A549 (cell line): Measurements from ENCODE around the gene MEGF6. TPM values are rescaled to one million over a fixed set of nuclear protein-coding genes. Genes with fewer than 3 reads are reported as not detected.
A peak's percentile ranks its signal among the peaks of the same experiment; 100 is the strongest.

Experiments used
- ATAC-seq, 2 experiments: fragments of 200-7000 bp in 1 of 2; fragments of >200 bp in 1 of 2; cut with Nextera tagmentation in 1 of 2; cut with Tn5 transposase in 1 of 2; 3 replicates each; pipeline versions ENCODE4 v1.8.0 to v1.9.1; 2018 to 2020; ENCODE audit warnings: mild to moderate bottlenecking in 1 of 2, moderate library complexity in 1 of 2
- CTCF ChIA-PET: fragments of 300-600 bp; sonication (Branson Sonifier 250); formaldehyde crosslinking; extraction: SDS; loops from one replicate; lab custom pipeline; 2021; ENCODE audit warnings: antibody characterized with exemption, inconsistent platforms; lab: Yijun Ruan, JAX
- POLR2A ChIA-PET: fragments of 350-600 bp; formaldehyde crosslinking; extraction: SDS; loops from one replicate; lab custom pipeline; 2021; ENCODE audit warnings: antibody characterized with exemption, inconsistent platforms; lab: Yijun Ruan, JAX
- DNase-seq, 2 experiments: peaks; one replicate each; pipeline versions ENCODE4 v3.0.0 to v3.0.0-alpha.2; 2011 to 2016; ENCODE audit warnings: low read depth in 1 of 2, low spot score in 1 of 2
- FAIRE-seq: peaks from 2 replicates; lab custom pipeline; 2011; peaks lifted over from hg19 to GRCh38; lab: Jason Lieb, UNC
- H3K27ac ChIP-seq, 2 experiments: fragments of >200 bp; sonication (Bioruptor Twin); formaldehyde crosslinking; 3 replicates each; pipeline ENCODE4 v1.5.1; 2016 to 2017
- H3K4me1 ChIP-seq: fragments of >200 bp; sonication (Bioruptor Twin); formaldehyde crosslinking; 3 replicates; pipeline ENCODE4 v1.6.1; 2016
- H3K4me2 ChIP-seq: fragments of >200 bp; sonication (Bioruptor Twin); formaldehyde crosslinking; 3 replicates; pipeline ENCODE4 v1.6.1; 2016
- H3K4me3 ChIP-seq: fragments of >200 bp; sonication (Bioruptor Twin); formaldehyde crosslinking; 3 replicates; pipeline ENCODE4 v1.5.1; 2016
- H3K9me3 ChIP-seq: fragments of >200 bp; sonication (Bioruptor Twin); formaldehyde crosslinking; 3 replicates; pipeline ENCODE4 v1.6.1; 2016
- ATOH8 ChIP-seq: fragments of 250-450 bp; sonication (Bioruptor Pico); IDR thresholded peaks from 2 replicates; pipeline ENCODE4 v1.5.0; 2020; ENCODE audit warnings: low read depth, mild to moderate bottlenecking, moderate library complexity
- CBX8 ChIP-seq: fragments of 200-600 bp; sonication (generic); IDR thresholded peaks from 2 replicates; pipeline ENCODE4 v1.6.1; 2016
- CHD2 ChIP-seq: fragments of 150-350 bp; IDR thresholded peaks from 2 replicates; pipeline ENCODE4 v1.6.1; 2014; ENCODE audit warnings: low read length; ENCODE audit not compliant: partially characterized antibody
- EHMT2 ChIP-seq: fragments of 200-600 bp; sonication (generic); IDR thresholded peaks from 2 replicates; pipeline ENCODE4 v1.6.1; 2016; ENCODE audit warnings: antibody characterized with exemption, low read depth, mild to moderate bottlenecking, moderate library complexity
- EP300 ChIP-seq, 2 experiments: fragments of >200 bp; sonication (Bioruptor Twin); formaldehyde crosslinking; IDR thresholded peaks; 2 replicates in 1 of 2; 3 replicates in 1 of 2; pipeline ENCODE4 v1.6.1; 2016 to 2017
- FOXS1 ChIP-seq: fragments of 250-450 bp; sonication (Bioruptor Pico); IDR thresholded peaks from 2 replicates; pipeline ENCODE4 v1.5.0; 2020; ENCODE audit warnings: mild to moderate bottlenecking, moderate library complexity
- GATA3 ChIP-seq: IDR thresholded peaks from 2 replicates; pipeline ENCODE4 v1.6.1; 2012; ENCODE audit warnings: borderline replicate concordance
- HDAC2 ChIP-seq: fragments of 200-600 bp; sonication (generic); IDR thresholded peaks from 2 replicates; pipeline ENCODE4 v1.6.1; 2016
- HES2 ChIP-seq: fragments of >200 bp; sonication (Bioruptor Twin); formaldehyde crosslinking; IDR thresholded peaks from 2 replicates; pipeline ENCODE4 v1.6.1; 2016
- HEYL ChIP-seq: fragments of 250-450 bp; sonication (Bioruptor Pico); IDR thresholded peaks from 2 replicates; pipeline ENCODE4 v1.8.0; 2021; ENCODE audit warnings: mild to moderate bottlenecking, moderate library complexity
- HMGXB4 ChIP-seq: fragments of 250-450 bp; sonication (Bioruptor Pico); IDR thresholded peaks from 2 replicates; pipeline ENCODE4 v1.5.0; 2021; ENCODE audit warnings: mild to moderate bottlenecking, moderate library complexity, borderline replicate concordance
- HOXA7 ChIP-seq: fragments of 250-450 bp; sonication (Bioruptor Pico); IDR thresholded peaks from 2 replicates; pipeline ENCODE4 v1.5.0; 2020; ENCODE audit warnings: mild to moderate bottlenecking, moderate library complexity
- KDM1A ChIP-seq: fragments of 200-600 bp; sonication (generic); IDR thresholded peaks from 2 replicates; pipeline ENCODE4 v1.6.1; 2016; ENCODE audit warnings: low read depth, mild to moderate bottlenecking
- MAZ ChIP-seq: fragments of 150-350 bp; IDR thresholded peaks from 2 replicates; pipeline ENCODE4 v1.6.1; 2014; ENCODE audit warnings: antibody characterized with exemption, low read depth, low read length, borderline replicate concordance
- NR3C1 ChIP-seq: fragments of >200 bp; sonication (Bioruptor Twin); formaldehyde crosslinking; IDR thresholded peaks from 3 replicates; pipeline ENCODE4 v1.6.1; 2017
- PHF8 ChIP-seq: fragments of 200-600 bp; sonication (generic); IDR thresholded peaks from 2 replicates; pipeline ENCODE4 v1.6.1; 2016; ENCODE audit warnings: low read depth, mild to moderate bottlenecking, antibody characterized with exemption, moderate library complexity, borderline replicate concordance
- POLR2A ChIP-seq: IDR thresholded peaks from 2 replicates; pipeline ENCODE4 v1.6.1; 2012; ENCODE audit warnings: mild to moderate bottlenecking, low read length
- RAD21 ChIP-seq, 2 experiments: fragments of >200 bp in 1 of 2; sonication (Bioruptor Twin) in 1 of 2; formaldehyde crosslinking in 1 of 2; IDR thresholded peaks in 1 of 2; conservative IDR thresholded peaks in 1 of 2; 2 replicates in 1 of 2; 3 replicates in 1 of 2; pipeline ENCODE4 v1.6.1; 2012 to 2018; ENCODE audit warnings: inconsistent platforms in 1 of 2
- REST ChIP-seq: fragments of 200-600 bp; sonication (generic); IDR thresholded peaks from 2 replicates; pipeline ENCODE4 v1.6.1; 2016; ENCODE audit warnings: antibody characterized with exemption, mild to moderate bottlenecking, moderate library complexity
- RFX5 ChIP-seq: fragments of 450-650 bp; IDR thresholded peaks from 2 replicates; pipeline ENCODE4 v1.7.1; 2014; ENCODE audit warnings: antibody characterized with exemption, mild to moderate bottlenecking, moderate library complexity
- SREBF2 ChIP-seq: fragments of 450-650 bp; IDR thresholded peaks from 2 replicates; pipeline ENCODE4 v1.6.1; 2014; ENCODE audit warnings: mild to moderate bottlenecking, moderate library complexity
- TFCP2L1 ChIP-seq: fragments of 250-450 bp; sonication (Bioruptor Pico); IDR thresholded peaks from 2 replicates; pipeline ENCODE4 v1.5.0; 2021; ENCODE audit warnings: mild to moderate bottlenecking
- WGBS: methylation state at CpG from one replicate; pipeline ENCODE4 v1.1.6; 2017; ENCODE audit errors: missing lambda C conversion rate; 5-methylcytosine and 5-hydroxymethylcytosine counted together
- polyA plus RNA-seq, 4 experiments: library from polyadenylated mRNA; depleted of rRNA in 3 of 4; stranded (reverse); fragments of >200 nt; fragmentation: RNase III in 1 of 4; extraction: RNeasy Plus Mini Kit Qiagen cat#74134 plus additional on column Dnase treatment in 1 of 4; gene quantifications; 2 replicates in 3 of 4; 3 replicates in 1 of 4; pipeline ENCODE4 v1.2.3, GENCODE V29; 2011 to 2017

MEGF6 gene
- polyA plus RNA-seq, 2 of the 4 experiments (the other 2 are of a cell fraction): 0.66 to 13.7 TPM

- POLR2A ChIA-PET: no interaction called here
- Histone ChIP-seq H3K4me3 (no peak overlapping the region), H3K4me1 (peaks cover 12% of the 10 kb centered on the region)
- CTCF ChIA-PET: interaction anchor here (1.8 to 4.0 kb wide), 2 partner anchors 17 to 128 kb away, joined by 4 to 26 read pairs; no protein-coding TSS in a partner anchor
- no peak for DNase-seq
- TF ChIP-seq TFCP2L1 (CRISPR knock-in tag): no peak
- no peak for TF ChIP-seq EP300 (IDR thresholded peaks at IDR 0.05)
- no peak for TF ChIP-seq POLR2A
- no peak for TF ChIP-seq ATOH8
- TF ChIP-seq NR3C1: no peak
- TF ChIP-seq CHD2: no peak
- TF ChIP-seq HES2: no peak
- no peak for TF ChIP-seq RFX5
- TF ChIP-seq RAD21 (conservative IDR thresholded peaks at IDR 0.05 in 1 of 2, IDR thresholded peaks at IDR 0.05 in 1 of 2): no peak
- no peak for TF ChIP-seq KDM1A
- no peak for TF ChIP-seq SREBF2
- TF ChIP-seq HMGXB4 (CRISPR knock-in tag): no peak
- TF ChIP-seq HEYL (CRISPR knock-in tag): no peak
- TF ChIP-seq MAZ: no peak
- no peak for TF ChIP-seq GATA3
- TF ChIP-seq, all 56 proteins: peak for 0
- Histone ChIP-seq H3K4me2 (no peak overlapping the region), H3K27ac (peak overlapping the region in 1 of 2 experiments; percentile 85; a peak in 2 of 6 replicates), H3K9me3 (no peaks in the 10 kb centered on the region)
- ATAC-seq (no peak), FAIRE-seq (no peak)
- 91% methylated on average over 13 of the region's 17 CpGs for WGBS
Observed at GRCh38 chr1:3469849-3470649, 141.3 kb downstream of the MEGF6 start.

- FAIRE-seq: no peak
- WGBS: 96% methylated on average over 9 of the region's 31 CpGs
Observed at GRCh38 chr1:3469104-3469848, 142.0 kb downstream of the MEGF6 start.

GRCh38 chr1:3468236-3469103, 142.8 kb downstream of the MEGF6 start:
- CTCF ChIA-PET: interaction anchor here (0.6 to 4.0 kb wide), 5 partner anchors 16 to 161 kb away, joined by 3 to 26 read pairs (median 3); no protein-coding TSS in a partner anchor
- FAIRE-seq (no peak), DNase-seq (no peak), ATAC-seq (no peak)
- POLR2A ChIA-PET: no interaction called here
- 89% methylated on average over 16 of the region's 34 CpGs for WGBS
- Histone ChIP-seq H3K4me1 (peaks cover 12% of the 10 kb centered on the region), H3K27ac (no peak overlapping the region), H3K4me3 (no peak overlapping the region), H3K9me3 (no peaks in the 10 kb centered on the region), H3K4me2 (no peak overlapping the region)
- no peak for TF ChIP-seq EHMT2
- TF ChIP-seq HMGXB4 (CRISPR knock-in tag): no peak
- no peak for TF ChIP-seq HOXA7 (CRISPR knock-in tag)
- TF ChIP-seq HDAC2: no peak
- no peak for TF ChIP-seq HEYL (CRISPR knock-in tag)
- no peak for TF ChIP-seq CBX8
- TF ChIP-seq REST: no peak

More at GRCh38 chr1:3469104-3469848, 142.0 kb downstream of the MEGF6 start:
- no peak overlapping the region for H3K4me2 ChIP-seq
- POLR2A ChIA-PET: no interaction called here
- no peak overlapping the region for H3K4me3 ChIP-seq
- H3K9me3 ChIP-seq: no peaks in the 10 kb centered on the region
- no peak overlapping the region for H3K27ac ChIP-seq
- no peak for ATAC-seq
- TF ChIP-seq FOXS1: no peak
- TF ChIP-seq PHF8: no peak
- TF ChIP-seq, all 56 proteins: peak for 0
- peaks cover 12% of the 10 kb centered on the region for H3K4me1 ChIP-seq
- no peak for DNase-seq
- CTCF ChIA-PET: interaction anchor here (0.6 to 4.0 kb wide), 3 partner anchors 17 to 161 kb away, joined by 3 to 26 read pairs (median 4); no protein-coding TSS in a partner anchor
